HG02759 (cell line): ENCODE results near the gene FKBP15.
"Not testable (repeated sequence)": the region's sequence is repeated elsewhere in the genome, so short reads cannot be mapped to it uniquely, and the experiment has no call there.

Source experiments
- ATAC-seq: cut with Tn5 transposase; IDR thresholded peaks from one replicate; pipeline ENCODE4 v1.9.1; 2021; ENCODE audit warnings: mild to moderate bottlenecking, moderate library complexity; ENCODE audit not compliant: unreplicated experiment

The FKBP15 gene

GRCh38 chr9:113237026-113237425 is 15.9 kb upstream of the FKBP15 start:
- ATAC-seq, result no peak

GRCh38 chr9:113235701-113236255 is 14.7 kb upstream of the FKBP15 start:
- not testable (repeated sequence) for ATAC-seq

GRCh38 chr9:113231701-113232100 is 10.6 kb upstream of the FKBP15 start:
- no peak for ATAC-seq

GRCh38 chr9:113228130-113228665 is 7.1 kb upstream of the FKBP15 start:
- ATAC-seq, result no peak

- no peak for ATAC-seq
These were observed 6.4 kb upstream of the FKBP15 start for GRCh38 chr9:113227436-113227835.

GRCh38 chr9:113223963-113224362 is 2.9 kb upstream of the FKBP15 start:
- ATAC-seq, result no peak

GRCh38 chr9:113222482-113222841 is 1.4 kb upstream of the FKBP15 start:
- no peak for ATAC-seq

- no peak for ATAC-seq
These were observed 864 bp upstream of the FKBP15 start for GRCh38 chr9:113221800-113222481.

- ATAC-seq, result no peak
These were observed 542 bp downstream of the FKBP15 start for GRCh38 chr9:113220467-113221002.

GRCh38 chr9:113219969-113220368 is 1.1 kb downstream of the FKBP15 start:
- peak; percentile 54 for ATAC-seq

- no peak for ATAC-seq
These were observed 1.7 kb downstream of the FKBP15 start for GRCh38 chr9:113219186-113219936.

- no peak for ATAC-seq
These were observed 4.7 kb downstream of the FKBP15 start for GRCh38 chr9:113216406-113216805.

- no peak for ATAC-seq
These were observed 5.9 kb downstream of the FKBP15 start for GRCh38 chr9:113215132-113215531.

GRCh38 chr9:113210815-113211214 is 10.3 kb downstream of the FKBP15 start:
- no peak for ATAC-seq

GRCh38 chr9:113205861-113206260 is 15.2 kb downstream of the FKBP15 start:
- no peak for ATAC-seq

GRCh38 chr9:113205432-113205831 is 15.6 kb downstream of the FKBP15 start:
- ATAC-seq, result no peak

- ATAC-seq, result no peak
These were observed 21.3 kb downstream of the FKBP15 start for GRCh38 chr9:113199683-113200329.

- no peak for ATAC-seq
These were observed 28.6 kb downstream of the FKBP15 start for GRCh38 chr9:113192455-113192854.

- no peak for ATAC-seq
These were observed 33.0 kb downstream of the FKBP15 start for GRCh38 chr9:113187929-113188595.

GRCh38 chr9:113186137-113186755 is 34.8 kb downstream of the FKBP15 start:
- no peak for ATAC-seq
